Measurements from ENCODE around the gene PNLIP. TPM values are rescaled to one million over a fixed set of nuclear protein-coding genes. Genes with fewer than 3 reads are reported as not detected.

The PNLIP gene
- total RNA-seq, 6 donors from 2014 or later, result 1.7 to 3.3 TPM; not detected in 4

DNA sequence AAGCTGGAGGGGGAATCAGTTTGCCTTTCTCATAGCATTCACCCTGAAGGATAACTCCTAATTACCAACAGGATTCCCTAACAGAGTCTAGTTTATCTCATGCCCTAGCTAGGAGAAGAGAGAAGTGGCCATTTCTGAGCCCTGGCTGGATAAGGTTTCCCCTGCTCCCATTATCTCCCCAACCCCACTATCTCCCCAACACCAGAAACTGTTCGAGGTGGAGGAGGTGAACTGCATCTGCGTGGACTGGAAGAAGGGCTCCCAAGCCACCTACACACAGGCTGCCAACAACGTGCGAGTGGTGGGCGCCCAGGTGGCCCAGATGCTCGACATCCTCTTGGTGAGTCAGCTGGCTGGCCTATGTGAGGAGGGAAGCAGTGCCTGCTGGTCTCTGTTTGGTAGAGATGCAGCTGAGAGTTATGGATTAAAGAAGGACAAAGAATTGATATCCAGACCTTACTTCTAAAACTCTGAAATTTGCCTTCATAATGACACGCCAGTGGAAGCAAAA, 48.8 kb downstream of the PNLIP start:
- TF ChIP-seq, protein P1, sequence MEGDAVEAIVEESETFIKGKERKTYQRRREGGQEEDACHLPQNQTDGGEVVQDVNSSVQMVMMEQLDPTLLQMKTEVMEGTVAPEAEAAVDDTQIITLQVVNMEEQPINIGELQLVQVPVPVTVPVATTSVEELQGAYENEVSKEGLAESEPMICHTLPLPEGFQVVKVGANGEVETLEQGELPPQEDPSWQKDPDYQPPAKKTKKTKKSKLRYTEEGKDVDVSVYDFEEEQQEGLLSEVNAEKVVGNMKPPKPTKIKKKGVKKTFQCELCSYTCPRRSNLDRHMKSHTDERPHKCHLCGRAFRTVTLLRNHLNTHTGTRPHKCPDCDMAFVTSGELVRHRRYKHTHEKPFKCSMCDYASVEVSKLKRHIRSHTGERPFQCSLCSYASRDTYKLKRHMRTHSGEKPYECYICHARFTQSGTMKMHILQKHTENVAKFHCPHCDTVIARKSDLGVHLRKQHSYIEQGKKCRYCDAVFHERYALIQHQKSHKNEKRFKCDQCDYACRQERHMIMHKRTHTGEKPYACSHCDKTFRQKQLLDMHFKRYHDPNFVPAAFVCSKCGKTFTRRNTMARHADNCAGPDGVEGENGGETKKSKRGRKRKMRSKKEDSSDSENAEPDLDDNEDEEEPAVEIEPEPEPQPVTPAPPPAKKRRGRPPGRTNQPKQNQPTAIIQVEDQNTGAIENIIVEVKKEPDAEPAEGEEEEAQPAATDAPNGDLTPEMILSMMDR (IDR thresholded peaks at IDR 0.05), result no peak
- TF ChIP-seq POLR2A (IDR thresholded peaks at IDR 0.05) (no peak), POLR2AphosphoS5 (IDR thresholded peaks at IDR 0.05) (no peak), EP300 (IDR thresholded peaks at IDR 0.05) (no peak)
- Histone ChIP-seq H3K4me3 (no peak overlapping the region), H3K4me1 (peaks cover 0 to 6% (median 0%) of the 10 kb centered on the region in 4 donors), H3K9me3 (no peaks in the 10 kb centered on the region), H3K27ac (no peak overlapping the region), H3K27me3 (no peaks in the 10 kb centered on the region), H3K36me3 (no peaks in the 10 kb centered on the region)
- ATAC-seq (ENCODE audit: low FRiP score in 2 of 2), result no peak
- WGBS, 2 donors, result 86 to 92% methylated on average over 5 to 7 of the region's 7 CpGs
- DNase-seq, result peak in 1 of 2 donors; percentile 37

DNA sequence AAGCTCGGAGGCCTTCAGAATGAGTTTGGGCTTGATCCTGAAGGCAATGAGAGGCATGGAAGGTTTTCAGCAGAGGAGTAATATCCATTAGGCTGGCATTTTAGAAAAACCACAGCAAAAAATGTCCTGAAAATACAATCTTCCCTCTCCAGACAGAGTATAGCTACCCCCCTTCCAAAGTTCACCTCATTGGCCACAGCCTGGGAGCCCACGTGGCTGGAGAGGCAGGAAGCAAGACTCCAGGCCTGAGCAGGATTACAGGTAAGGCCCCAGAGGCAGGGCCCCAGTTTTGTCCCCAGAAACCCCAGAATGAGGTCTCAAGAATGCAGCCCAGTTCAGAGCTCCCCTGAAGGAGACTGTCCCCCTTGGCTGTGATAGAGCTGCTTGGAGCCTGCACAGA, 50.3 kb downstream of the PNLIP start:
- DNase-seq (no peak), ATAC-seq (ENCODE audit: low FRiP score in 2 of 2) (no peak)
- TF ChIP-seq POLR2A (IDR thresholded peaks at IDR 0.05), result no peak
- TF ChIP-seq, protein P1 (IDR thresholded peaks at IDR 0.05), result no peak
- TF ChIP-seq POLR2AphosphoS5 (IDR thresholded peaks at IDR 0.05), result no peak
- no peak for TF ChIP-seq EP300 (IDR thresholded peaks at IDR 0.05)
- WGBS, 2 donors, result 77 to 79% methylated on average over 2 of the region's 2 CpGs
- H3K9me3 ChIP-seq, result no peaks in the 10 kb centered on the region
- no peaks in the 10 kb centered on the region for H3K27me3 ChIP-seq
- no peaks in the 10 kb centered on the region for H3K36me3 ChIP-seq
- no peak overlapping the region for H3K27ac ChIP-seq
- no peak overlapping the region for H3K4me3 ChIP-seq
- no peaks in the 10 kb centered on the region for H3K4me1 ChIP-seq

DNA sequence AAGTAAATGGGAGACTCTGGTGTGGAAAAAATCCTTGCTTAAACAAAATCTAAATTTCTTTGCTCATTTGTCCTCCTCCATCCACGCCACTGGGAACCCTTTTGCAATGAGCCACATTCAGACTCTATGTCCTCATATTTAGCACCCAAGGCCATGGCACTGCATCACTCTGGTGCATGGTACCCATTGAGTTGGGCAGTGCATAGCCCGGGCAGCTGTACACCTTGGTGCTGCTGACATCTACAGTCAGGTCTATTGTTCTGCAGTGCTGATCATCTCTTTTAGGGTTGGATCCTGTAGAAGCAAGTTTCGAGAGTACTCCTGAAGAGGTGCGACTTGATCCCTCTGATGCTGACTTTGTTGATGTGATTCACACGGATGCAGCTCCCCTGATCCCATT, 51.8 kb downstream of the PNLIP start:
- H3K9me3 ChIP-seq, result no peaks in the 10 kb centered on the region
- H3K27ac ChIP-seq, result no peak overlapping the region
- DNase-seq, result no peak
- H3K27me3 ChIP-seq, result no peaks in the 10 kb centered on the region
- no peaks in the 10 kb centered on the region for H3K36me3 ChIP-seq
- no peak overlapping the region for H3K4me3 ChIP-seq
- H3K4me1 ChIP-seq, result no peaks in the 10 kb centered on the region
- ATAC-seq (ENCODE audit: low FRiP score in 2 of 2), result no peak
- no peak for TF ChIP-seq POLR2A (IDR thresholded peaks at IDR 0.05)
- TF ChIP-seq, protein P1 (IDR thresholded peaks at IDR 0.05), result no peak
- TF ChIP-seq POLR2AphosphoS5 (IDR thresholded peaks at IDR 0.05), result no peak
- no peak for TF ChIP-seq EP300 (IDR thresholded peaks at IDR 0.05)
- 62 to 78% methylated on average over 4 to 5 of the region's 5 CpGs for WGBS, 2 donors

DNA sequence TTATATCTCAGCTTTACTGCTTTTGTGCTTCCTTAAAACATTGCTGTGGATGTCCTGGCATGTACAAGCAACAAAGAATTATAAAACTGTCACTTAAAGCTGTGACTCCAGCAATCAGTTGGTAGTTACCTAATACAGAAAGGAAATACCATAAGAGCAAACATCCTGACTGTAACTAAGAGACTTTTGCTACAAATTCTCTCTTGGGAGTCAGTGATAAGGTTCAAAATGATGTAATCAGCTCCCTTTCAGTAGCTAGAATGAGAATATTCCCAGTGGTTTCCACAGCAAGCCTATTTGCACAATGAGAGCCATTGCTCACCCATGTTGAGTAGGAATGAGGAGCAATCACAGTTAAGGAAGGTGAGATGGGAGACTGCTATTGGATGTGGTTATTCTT, 52.6 kb downstream of the PNLIP start:
- no peaks in the 10 kb centered on the region for H3K4me1 ChIP-seq
- H3K27me3 ChIP-seq, result no peaks in the 10 kb centered on the region
- no peak overlapping the region for H3K27ac ChIP-seq
- ATAC-seq (ENCODE audit: low FRiP score in 2 of 2) (no peak), DNase-seq (no peak)
- H3K9me3 ChIP-seq, result no peaks in the 10 kb centered on the region
- TF ChIP-seq EP300 (IDR thresholded peaks at IDR 0.05) (no peak), POLR2A (IDR thresholded peaks at IDR 0.05) (no peak), POLR2AphosphoS5 (IDR thresholded peaks at IDR 0.05) (no peak)
- TF ChIP-seq, protein P1 (IDR thresholded peaks at IDR 0.05), result no peak
- no peak overlapping the region for H3K4me3 ChIP-seq
- no peaks in the 10 kb centered on the region for H3K36me3 ChIP-seq

DNA sequence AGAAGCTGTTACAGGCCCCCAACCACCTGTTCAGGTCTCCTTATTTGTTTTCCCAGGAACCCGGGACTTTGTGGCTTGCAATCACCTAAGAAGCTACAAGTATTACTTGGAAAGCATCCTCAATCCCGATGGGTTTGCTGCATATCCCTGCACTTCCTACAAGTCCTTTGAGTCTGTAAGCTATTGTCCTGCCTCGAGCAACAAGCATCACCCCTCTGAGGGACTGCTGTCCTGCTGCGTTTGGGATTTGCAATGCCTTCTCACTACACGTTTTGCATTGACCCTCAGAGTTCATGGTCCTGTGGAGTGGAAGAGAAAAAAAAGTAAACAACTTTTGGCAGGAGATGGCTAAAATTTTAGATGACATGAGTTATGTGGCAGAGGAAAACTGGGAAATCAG, 54.3 kb downstream of the PNLIP start:
- no peak for TF ChIP-seq EP300 (IDR thresholded peaks at IDR 0.05)
- TF ChIP-seq, protein P1 (IDR thresholded peaks at IDR 0.05), result no peak
- TF ChIP-seq POLR2AphosphoS5 (IDR thresholded peaks at IDR 0.05), result no peak
- TF ChIP-seq POLR2A (IDR thresholded peaks at IDR 0.05), result no peak
- no peaks in the 10 kb centered on the region for H3K4me1 ChIP-seq
- H3K4me3 ChIP-seq, result no peak overlapping the region
- WGBS, 2 donors, result 63 to 67% methylated on average over 5 of the region's 5 CpGs
- H3K9me3 ChIP-seq, result no peaks in the 10 kb centered on the region
- no peaks in the 10 kb centered on the region for H3K36me3 ChIP-seq
- ATAC-seq (ENCODE audit: low FRiP score in 2 of 2) (no peak), DNase-seq (no peak)
- no peaks in the 10 kb centered on the region for H3K27me3 ChIP-seq
- no peak overlapping the region for H3K27ac ChIP-seq
